DOHH2 (cell line): ENCODE data around the gene CAMKMT.

Experiments
- H3F3A ChIP-seq: fragments of 200-600 bp; sonication (generic), shearing (Covaris generic); 2 replicates; pipeline ENCODE4 v1.6.0; 2016; ENCODE audit warnings: antibody characterized with exemption, mild to moderate bottlenecking; ENCODE audit not compliant: control insufficient read depth, insufficient read depth
- H3K27ac ChIP-seq: fragments of 200-600 bp; sonication (generic); 2 replicates; pipeline ENCODE4 v1.5.1; 2014; ENCODE audit warnings: low read depth, mild to moderate bottlenecking, low read length, moderate library complexity
- H3K27me3 ChIP-seq: fragments of 200-600 bp; sonication (generic); 2 replicates; pipeline ENCODE4 v1.6.1; 2014; ENCODE audit warnings: mild to moderate bottlenecking, low read length, mixed read lengths; ENCODE audit not compliant: control insufficient read depth
- H3K36me3 ChIP-seq: fragments of 200-600 bp; sonication (generic); 2 replicates; pipeline ENCODE4 v1.6.1; 2014; ENCODE audit warnings: mild to moderate bottlenecking, low read length, moderate library complexity, mixed read lengths; ENCODE audit not compliant: control insufficient read depth
- H3K4me1 ChIP-seq: fragments of 200-600 bp; sonication (generic); 2 replicates; pipeline ENCODE4 v1.6.1; 2014; ENCODE audit warnings: mild to moderate bottlenecking, low read length, mixed read lengths; ENCODE audit not compliant: control insufficient read depth
- H3K4me2 ChIP-seq: fragments of 200-600 bp; sonication (generic); 2 replicates; pipeline ENCODE4 v1.6.0; 2014; ENCODE audit warnings: mild to moderate bottlenecking, low read length, moderate library complexity
- H3K4me3 ChIP-seq: fragments of 200-600 bp; sonication (generic); 2 replicates; pipeline ENCODE4 v1.5.1; 2014; ENCODE audit warnings: mild to moderate bottlenecking, low read length, mixed read lengths
- H3K79me2 ChIP-seq: fragments of 200-600 bp; sonication (generic); 2 replicates; pipeline ENCODE4 v1.6.1; 2014; ENCODE audit warnings: mild to moderate bottlenecking, low read length, mixed read lengths; ENCODE audit not compliant: control insufficient read depth
- H3K9me2 ChIP-seq: fragments of 200-600 bp; sonication (generic); replicated peaks from 2 replicates; pipeline ENCODE4 v1.6.1; 2014; ENCODE audit warnings: mild to moderate bottlenecking, low read length, mixed read lengths; ENCODE audit not compliant: control insufficient read depth
- H3K9me3 ChIP-seq: fragments of 200-600 bp; sonication (generic); 2 replicates; pipeline ENCODE4 v1.6.1; 2014; ENCODE audit warnings: antibody characterized with exemption, low read length, mixed read lengths; ENCODE audit not compliant: control insufficient read depth, insufficient read depth
- H4K20me1 ChIP-seq: fragments of 200-600 bp; sonication (generic); 2 replicates; pipeline ENCODE4 v1.6.0; 2014; ENCODE audit warnings: low read depth, mild to moderate bottlenecking, antibody characterized with exemption, low read length, moderate library complexity; ENCODE audit not compliant: control insufficient read depth, insufficient read depth
- CTCF ChIP-seq: fragments of 200-600 bp; sonication (generic); IDR thresholded peaks from one replicate; pipeline ENCODE4 v1.5.1; 2014; ENCODE audit warnings: antibody characterized with exemption, mild to moderate bottlenecking, low read depth, low read length; ENCODE audit not compliant: poor library complexity, severe bottlenecking
- EZH2phosphoT487 ChIP-seq: fragments of 200-600 bp; sonication (generic); IDR thresholded peaks from 2 replicates; pipeline ENCODE4 v1.6.1; 2017; ENCODE audit warnings: borderline replicate concordance, mild to moderate bottlenecking, antibody characterized with exemption, low read length, moderate library complexity, mixed read lengths

Gene CAMKMT

GRCh38 chr2:44335806-44336538 is 25.8 kb upstream of the CAMKMT start:
- Histone ChIP-seq H3K27me3 (no peaks in the 10 kb centered on the region), H4K20me1 (no peaks in the 10 kb centered on the region), H3K79me2 (no peaks in the 10 kb centered on the region), H3K9me2 (no peaks in the 10 kb centered on the region), H3K9me3 (no peaks in the 10 kb centered on the region), H3K4me3 (no peak overlapping the region), H3K36me3 (peaks cover 57% of the 10 kb centered on the region), H3K27ac (no peak overlapping the region), H3F3A (no peaks in the 10 kb centered on the region), H3K4me1 (no peaks in the 10 kb centered on the region), H3K4me2 (no peak overlapping the region)
- TF ChIP-seq EZH2phosphoT487 (no peak), CTCF (no peak)

- Histone ChIP-seq H3F3A (no peaks in the 10 kb centered on the region), H3K36me3 (peaks cover 38% of the 10 kb centered on the region)
- TF ChIP-seq EZH2phosphoT487 (no peak), CTCF (peak; percentile 41)
These were observed 18.9 kb upstream of the CAMKMT start for GRCh38 chr2:44342854-44343253.

GRCh38 chr2:44347526-44347925 is 14.2 kb upstream of the CAMKMT start:
- Histone ChIP-seq H4K20me1 (no peaks in the 10 kb centered on the region), H3K27me3 (no peaks in the 10 kb centered on the region)

More at GRCh38 chr2:44342854-44343253, 18.9 kb upstream of the CAMKMT start:
- Histone ChIP-seq H3K4me3 (no peak overlapping the region), H3K27ac (no peak overlapping the region), H3K27me3 (no peaks in the 10 kb centered on the region), H3K4me1 (no peaks in the 10 kb centered on the region), H3K9me3 (no peaks in the 10 kb centered on the region), H4K20me1 (no peaks in the 10 kb centered on the region), H3K9me2 (no peaks in the 10 kb centered on the region), H3K79me2 (no peaks in the 10 kb centered on the region), H3K4me2 (no peak overlapping the region)

More at GRCh38 chr2:44347526-44347925, 14.2 kb upstream of the CAMKMT start:
- no peaks in the 10 kb centered on the region for H3F3A ChIP-seq
- H3K79me2 ChIP-seq, result peaks cover 6% of the 10 kb centered on the region; the same call in 1 of the 2 replicates
- H3K36me3 ChIP-seq, result peaks cover 11% of the 10 kb centered on the region
- TF ChIP-seq CTCF (no peak), EZH2phosphoT487 (no peak)
- no peak overlapping the region for H3K4me2 ChIP-seq
- H3K4me3 ChIP-seq, result no peak overlapping the region
- H3K4me1 ChIP-seq, result no peaks in the 10 kb centered on the region
- no peaks in the 10 kb centered on the region for H3K9me3 ChIP-seq
- H3K9me2 ChIP-seq, result no peaks in the 10 kb centered on the region
- no peak overlapping the region for H3K27ac ChIP-seq
